ENCODE data around the gene PRKN.
"Not testable (repeated sequence)": the region's sequence is repeated elsewhere in the genome, so short reads cannot be mapped to it uniquely, and the experiment has no call there.

The PRKN gene

DNA sequence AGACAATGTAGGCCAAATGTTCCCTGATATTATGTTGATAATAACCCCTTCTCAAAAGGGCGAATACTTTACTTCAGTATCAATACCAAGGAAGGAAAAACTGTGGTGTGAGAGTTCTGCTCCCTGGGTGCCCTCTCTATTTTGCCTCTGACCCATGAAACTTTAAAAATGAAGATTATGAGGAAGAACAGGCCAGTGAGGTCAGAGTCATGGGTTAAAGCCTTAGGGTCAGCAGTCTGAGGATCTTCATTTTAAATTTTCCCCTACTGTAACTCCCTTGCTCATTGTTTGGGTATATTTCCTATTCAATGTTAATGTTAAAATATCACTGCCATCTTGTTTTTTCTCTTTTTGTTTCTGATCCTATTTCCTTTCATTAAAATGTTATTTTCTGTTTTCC, 47.9 kb downstream of the PRKN start:
- H3K9ac ChIP-seq (ENCODE audit: low read length) = no peak overlapping the region
- H3K4me3 ChIP-seq (ENCODE audit: low read depth, low read length) = no peak overlapping the region
- no peaks in the 10 kb centered on the region for H3K27me3 ChIP-seq (ENCODE audit: control insufficient read depth, insufficient read depth, low read length)
- no peaks in the 10 kb centered on the region for H3K36me3 ChIP-seq (ENCODE audit: control insufficient read depth, insufficient read depth, low read length)
- no peak overlapping the region for H3K27ac ChIP-seq (ENCODE audit: low read depth, low read length)
- H3K9me3 ChIP-seq (ENCODE audit: control insufficient read depth, insufficient read depth, low read depth, low read length) = no peaks in the 10 kb centered on the region
- H3K4me1 ChIP-seq (ENCODE audit: control insufficient read depth, insufficient read depth, low read length) = no peaks in the 10 kb centered on the region

DNA sequence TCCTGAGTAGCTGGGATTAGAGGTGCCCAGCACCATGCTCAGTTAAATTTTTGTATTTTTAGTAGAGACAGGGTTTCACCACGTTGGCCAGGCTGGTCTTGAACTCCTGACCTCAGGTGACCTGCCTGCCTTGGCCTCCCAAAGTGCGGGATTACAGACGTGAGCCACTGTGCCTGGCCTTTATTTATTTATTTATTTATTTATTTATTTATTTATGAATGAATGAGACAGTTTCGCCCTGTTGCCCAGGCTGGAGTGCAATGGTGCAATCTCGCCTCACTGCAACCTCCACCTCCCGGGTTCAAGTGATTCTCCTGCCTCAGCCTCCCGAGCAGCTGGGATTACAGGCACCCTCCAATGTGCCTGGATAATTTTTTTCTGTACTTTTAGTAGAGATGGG, 48.7 kb downstream of the PRKN start:
- H3K4me1 ChIP-seq (ENCODE audit: control insufficient read depth, insufficient read depth, low read length); H3K27ac ChIP-seq (ENCODE audit: low read depth, low read length); H3K9me3 ChIP-seq (ENCODE audit: control insufficient read depth, insufficient read depth, low read depth, low read length); H3K4me3 ChIP-seq (ENCODE audit: low read depth, low read length); H3K36me3 ChIP-seq (ENCODE audit: control insufficient read depth, insufficient read depth, low read length); H3K27me3 ChIP-seq (ENCODE audit: control insufficient read depth, insufficient read depth, low read length); H3K9ac ChIP-seq (ENCODE audit: low read length): not testable (repeated sequence)

DNA sequence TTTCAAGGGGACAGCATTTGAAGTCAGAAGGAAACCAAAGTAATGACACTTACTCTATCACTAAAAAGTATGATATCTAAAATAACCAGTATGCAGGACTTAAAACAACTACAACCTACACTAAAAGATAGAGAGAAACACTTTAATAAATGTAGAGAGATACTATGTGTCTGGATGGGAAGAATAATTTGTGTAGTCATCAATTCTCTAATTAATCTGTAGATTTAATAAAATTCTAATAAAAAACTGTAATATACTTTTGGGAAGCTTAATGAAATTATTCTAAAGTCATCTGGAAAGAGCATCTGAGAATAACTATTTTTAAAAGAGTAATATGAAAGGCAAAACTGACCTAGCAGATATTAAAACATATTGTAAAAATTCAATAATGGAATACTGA, 52.1 kb downstream of the PRKN start:
- Histone ChIP-seq H3K27ac (ENCODE audit: low read depth, low read length) (no peak overlapping the region), H3K36me3 (ENCODE audit: control insufficient read depth, insufficient read depth, low read length) (no peaks in the 10 kb centered on the region), H3K4me1 (ENCODE audit: control insufficient read depth, insufficient read depth, low read length) (no peaks in the 10 kb centered on the region), H3K4me3 (ENCODE audit: low read depth, low read length) (no peak overlapping the region), H3K9me3 (ENCODE audit: control insufficient read depth, insufficient read depth, low read depth, low read length) (no peaks in the 10 kb centered on the region), H3K27me3 (ENCODE audit: control insufficient read depth, insufficient read depth, low read length) (no peaks in the 10 kb centered on the region), H3K9ac (ENCODE audit: low read length) (no peak overlapping the region)

DNA sequence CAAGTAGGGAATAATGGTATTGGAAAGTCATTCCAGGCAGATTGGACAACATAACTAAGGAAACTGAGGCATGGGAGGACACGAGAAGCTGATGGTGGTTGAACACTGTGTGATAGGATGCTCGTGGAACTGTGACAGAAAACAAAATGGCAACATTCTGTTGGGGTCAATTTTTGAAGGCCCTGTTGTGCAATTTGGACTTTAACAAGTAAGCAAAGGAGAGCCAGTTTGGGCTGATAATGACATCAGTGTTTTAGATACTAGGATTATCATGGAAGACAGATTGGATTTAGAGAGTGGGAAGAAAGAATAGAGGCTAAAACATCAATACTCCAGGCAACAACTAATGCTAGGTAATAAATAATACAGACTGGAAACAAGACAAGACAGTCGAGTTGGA, 53.1 kb downstream of the PRKN start:
- Histone ChIP-seq H3K27me3 (ENCODE audit: control insufficient read depth, insufficient read depth, low read length) (no peaks in the 10 kb centered on the region), H3K4me1 (ENCODE audit: control insufficient read depth, insufficient read depth, low read length) (no peaks in the 10 kb centered on the region), H3K9me3 (ENCODE audit: control insufficient read depth, insufficient read depth, low read depth, low read length) (no peaks in the 10 kb centered on the region), H3K4me3 (ENCODE audit: low read depth, low read length) (no peak overlapping the region), H3K9ac (ENCODE audit: low read length) (no peak overlapping the region), H3K27ac (ENCODE audit: low read depth, low read length) (no peak overlapping the region), H3K36me3 (ENCODE audit: control insufficient read depth, insufficient read depth, low read length) (no peaks in the 10 kb centered on the region)

DNA sequence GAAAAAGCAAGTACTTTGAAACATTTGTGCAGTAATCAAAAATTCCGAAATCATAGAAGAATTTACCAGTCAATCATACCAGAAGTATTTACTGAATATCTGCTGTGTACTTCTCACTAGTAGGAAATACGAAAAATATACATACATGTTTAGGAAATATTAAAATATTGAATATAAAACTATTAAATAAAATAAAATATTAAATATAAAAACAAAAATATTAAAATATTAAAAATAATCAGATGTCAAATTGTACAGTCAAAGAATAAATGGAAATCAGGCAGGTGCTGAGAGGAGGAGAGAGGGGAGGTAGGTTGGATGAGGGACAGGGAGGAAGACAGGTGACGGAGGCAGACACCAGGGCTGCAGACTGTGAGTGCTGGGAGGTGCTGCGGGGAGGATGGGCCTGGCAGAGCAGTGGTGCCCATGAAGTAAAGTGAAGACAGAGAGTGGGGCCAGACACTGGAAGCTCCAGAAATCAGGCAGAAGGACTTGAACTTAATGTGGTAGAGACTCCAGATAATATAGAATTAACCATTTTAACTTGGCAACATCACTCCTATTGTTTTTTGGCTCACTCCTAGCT, 55.9 kb downstream of the PRKN start:
- no peak overlapping the region for H3K4me3 ChIP-seq (ENCODE audit: low read depth, low read length)
- H3K36me3 ChIP-seq (ENCODE audit: control insufficient read depth, insufficient read depth, low read length) = no peaks in the 10 kb centered on the region
- H3K9me3 ChIP-seq (ENCODE audit: control insufficient read depth, insufficient read depth, low read depth, low read length) = no peaks in the 10 kb centered on the region
- no peak overlapping the region for H3K27ac ChIP-seq (ENCODE audit: low read depth, low read length)
- no peaks in the 10 kb centered on the region for H3K27me3 ChIP-seq (ENCODE audit: control insufficient read depth, insufficient read depth, low read length)
- H3K9ac ChIP-seq (ENCODE audit: low read length) = no peak overlapping the region
- H3K4me1 ChIP-seq (ENCODE audit: control insufficient read depth, insufficient read depth, low read length) = no peaks in the 10 kb centered on the region

DNA sequence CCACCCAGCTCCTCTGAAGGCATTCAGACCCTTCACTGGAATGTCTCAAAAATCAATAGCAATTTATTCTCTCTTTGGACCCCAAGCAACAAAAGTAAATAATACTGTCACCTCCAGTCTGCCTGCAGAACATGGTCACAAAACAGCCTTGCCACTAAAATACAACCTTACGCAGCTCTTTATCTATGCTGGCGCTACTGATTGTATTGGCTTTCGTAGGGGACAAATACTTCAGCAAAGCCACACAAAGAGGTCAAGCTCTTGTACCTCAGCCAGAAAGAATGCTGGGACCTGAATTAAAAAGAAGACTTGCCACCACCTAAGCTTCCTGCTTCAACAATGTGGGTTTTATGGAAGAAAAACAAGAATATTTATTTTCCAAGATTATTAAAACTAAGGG, 57.2 kb downstream of the PRKN start:
- no peaks in the 10 kb centered on the region for H3K36me3 ChIP-seq (ENCODE audit: control insufficient read depth, insufficient read depth, low read length)
- no peaks in the 10 kb centered on the region for H3K27me3 ChIP-seq (ENCODE audit: control insufficient read depth, insufficient read depth, low read length)
- no peak overlapping the region for H3K9ac ChIP-seq (ENCODE audit: low read length)
- no peaks in the 10 kb centered on the region for H3K4me1 ChIP-seq (ENCODE audit: control insufficient read depth, insufficient read depth, low read length)
- H3K27ac ChIP-seq (ENCODE audit: low read depth, low read length) = no peak overlapping the region
- no peaks in the 10 kb centered on the region for H3K9me3 ChIP-seq (ENCODE audit: control insufficient read depth, insufficient read depth, low read depth, low read length)
- no peak overlapping the region for H3K4me3 ChIP-seq (ENCODE audit: low read depth, low read length)

DNA sequence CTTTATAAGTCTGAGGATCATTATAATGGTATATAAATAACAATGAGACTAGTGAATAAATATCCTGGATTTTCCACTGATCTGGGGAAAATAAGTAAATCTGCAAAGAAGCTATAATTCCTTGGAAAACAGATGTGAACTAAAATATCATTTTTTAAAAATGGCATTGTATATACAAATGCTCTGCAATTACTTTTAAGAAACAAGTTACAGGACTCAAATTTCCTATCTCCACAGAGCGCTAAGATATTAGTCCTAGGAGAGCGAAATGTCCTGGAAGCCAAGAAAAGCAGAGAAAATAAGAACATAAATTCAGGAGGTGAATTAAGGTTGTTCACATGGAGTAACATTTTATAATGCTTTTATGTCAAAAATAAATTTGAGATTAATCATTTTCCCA, 61.3 kb downstream of the PRKN start:
- H3K9ac ChIP-seq (ENCODE audit: low read length) = no peak overlapping the region
- no peaks in the 10 kb centered on the region for H3K4me1 ChIP-seq (ENCODE audit: control insufficient read depth, insufficient read depth, low read length)
- peaks cover 3% of the 10 kb centered on the region; the same call in 1 of the 2 replicates for H3K9me3 ChIP-seq (ENCODE audit: control insufficient read depth, insufficient read depth, low read depth, low read length)
- no peaks in the 10 kb centered on the region for H3K36me3 ChIP-seq (ENCODE audit: control insufficient read depth, insufficient read depth, low read length)
- no peak overlapping the region for H3K27ac ChIP-seq (ENCODE audit: low read depth, low read length)
- no peaks in the 10 kb centered on the region for H3K27me3 ChIP-seq (ENCODE audit: control insufficient read depth, insufficient read depth, low read length)
- no peak overlapping the region for H3K4me3 ChIP-seq (ENCODE audit: low read depth, low read length)

DNA sequence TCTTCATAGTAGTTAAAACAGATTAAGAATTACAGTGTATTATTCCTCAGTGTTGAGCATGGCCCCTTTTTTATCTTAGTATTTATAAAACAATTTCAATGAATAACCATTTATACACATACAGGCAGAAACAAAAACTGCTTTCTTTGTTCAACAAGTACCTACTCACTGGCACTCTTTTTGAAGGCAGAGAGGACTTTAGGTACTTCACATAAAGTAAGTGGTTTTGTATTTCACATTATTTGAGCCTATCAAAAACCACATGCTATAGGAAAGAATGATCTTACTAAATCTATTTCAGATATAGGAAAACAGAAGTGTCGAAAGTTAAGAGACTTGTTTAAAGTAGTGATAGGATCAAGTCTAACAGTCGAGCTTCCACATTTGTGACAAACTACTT, 73.8 kb downstream of the PRKN start:
- Histone ChIP-seq H3K27ac (ENCODE audit: low read depth, low read length) (no peak overlapping the region), H3K4me1 (ENCODE audit: control insufficient read depth, insufficient read depth, low read length) (no peaks in the 10 kb centered on the region), H3K9me3 (ENCODE audit: control insufficient read depth, insufficient read depth, low read depth, low read length) (no peaks in the 10 kb centered on the region), H3K9ac (ENCODE audit: low read length) (no peak overlapping the region), H3K36me3 (ENCODE audit: control insufficient read depth, insufficient read depth, low read length) (no peaks in the 10 kb centered on the region), H3K4me3 (ENCODE audit: low read depth, low read length) (no peak overlapping the region), H3K27me3 (ENCODE audit: control insufficient read depth, insufficient read depth, low read length) (no peaks in the 10 kb centered on the region)

DNA sequence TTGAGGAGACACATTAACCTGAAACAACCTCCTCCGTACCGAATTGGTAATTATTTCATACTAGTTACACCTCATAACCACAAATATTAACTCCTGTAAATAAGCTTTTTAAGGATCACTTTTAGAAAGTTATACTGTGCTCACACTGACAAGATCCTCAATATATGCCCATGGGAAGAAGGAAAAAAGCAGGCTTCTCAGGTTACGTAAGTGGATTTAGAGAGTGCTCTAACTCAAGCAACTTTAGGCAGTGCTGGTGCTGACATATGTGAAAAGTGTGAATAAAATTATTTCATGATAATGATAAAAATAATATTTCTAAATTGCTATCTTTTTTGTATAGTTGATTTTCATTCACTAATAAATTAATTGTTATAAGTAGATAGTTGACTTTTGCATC, 76.1 kb downstream of the PRKN start:
- no peaks in the 10 kb centered on the region for H3K9me3 ChIP-seq (ENCODE audit: control insufficient read depth, insufficient read depth, low read depth, low read length)

DNA sequence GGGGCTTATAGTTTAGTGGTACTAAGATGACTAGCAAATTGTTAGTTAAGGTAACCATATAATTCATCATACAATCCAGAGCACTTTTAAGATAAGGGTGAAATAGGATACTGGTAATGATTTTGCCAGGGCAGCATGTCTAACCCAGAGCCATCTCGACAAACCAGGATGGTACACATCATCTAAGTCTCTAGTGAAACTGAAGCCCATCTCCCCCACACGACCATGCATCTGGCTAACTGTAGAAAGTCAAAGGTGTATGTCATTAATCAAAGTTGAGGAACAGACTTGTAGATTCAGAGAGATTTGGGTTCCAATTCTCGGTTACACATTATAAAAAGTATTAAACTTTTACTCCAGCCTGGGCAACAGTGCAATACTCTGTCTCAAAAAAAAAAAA, 78.3 kb downstream of the PRKN start:
- H3K9me3 ChIP-seq (ENCODE audit: control insufficient read depth, insufficient read depth, low read depth, low read length) = no peaks in the 10 kb centered on the region
- H3K27ac ChIP-seq (ENCODE audit: low read depth, low read length) = no peak overlapping the region
- H3K4me1 ChIP-seq (ENCODE audit: control insufficient read depth, insufficient read depth, low read length) = no peaks in the 10 kb centered on the region
- no peaks in the 10 kb centered on the region for H3K27me3 ChIP-seq (ENCODE audit: control insufficient read depth, insufficient read depth, low read length)
- H3K9ac ChIP-seq (ENCODE audit: low read length) = no peak overlapping the region
- no peak overlapping the region for H3K4me3 ChIP-seq (ENCODE audit: low read depth, low read length)
- H3K36me3 ChIP-seq (ENCODE audit: control insufficient read depth, insufficient read depth, low read length) = no peaks in the 10 kb centered on the region

More for the DNA sequence above, 76.1 kb downstream of the PRKN start:
- no peaks in the 10 kb centered on the region for H3K4me1 ChIP-seq (ENCODE audit: control insufficient read depth, insufficient read depth, low read length)
- H3K36me3 ChIP-seq (ENCODE audit: control insufficient read depth, insufficient read depth, low read length) = no peaks in the 10 kb centered on the region
- no peaks in the 10 kb centered on the region for H3K27me3 ChIP-seq (ENCODE audit: control insufficient read depth, insufficient read depth, low read length)
- no peak overlapping the region for H3K27ac ChIP-seq (ENCODE audit: low read depth, low read length)
- H3K4me3 ChIP-seq (ENCODE audit: low read depth, low read length) = no peak overlapping the region
- no peak overlapping the region for H3K9ac ChIP-seq (ENCODE audit: low read length)

DNA sequence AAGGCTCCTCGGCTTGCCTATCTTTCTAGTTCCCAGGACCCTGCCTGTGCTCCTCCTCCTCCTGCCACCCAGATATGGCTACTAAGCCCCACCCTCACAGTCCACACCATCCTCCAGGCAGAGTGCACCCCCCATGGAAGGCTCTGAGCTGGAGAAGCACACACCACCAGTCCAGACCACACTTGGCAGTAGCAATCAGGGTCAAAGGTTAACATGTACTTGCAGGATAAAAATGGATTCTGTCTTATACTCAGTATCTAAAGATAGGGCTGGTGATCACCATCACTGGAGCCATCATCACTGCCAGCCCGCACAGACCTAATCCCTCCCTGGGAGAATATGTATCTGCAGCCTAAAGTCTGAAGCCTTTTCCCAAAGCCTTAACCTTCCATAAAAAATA, 83.4 kb downstream of the PRKN start:
- H3K4me3 ChIP-seq (ENCODE audit: low read depth, low read length) = no peak overlapping the region
- no peaks in the 10 kb centered on the region for H3K4me1 ChIP-seq (ENCODE audit: control insufficient read depth, insufficient read depth, low read length)
- H3K27ac ChIP-seq (ENCODE audit: low read depth, low read length) = no peak overlapping the region
- no peaks in the 10 kb centered on the region for H3K36me3 ChIP-seq (ENCODE audit: control insufficient read depth, insufficient read depth, low read length)
- no peaks in the 10 kb centered on the region for H3K9me3 ChIP-seq (ENCODE audit: control insufficient read depth, insufficient read depth, low read depth, low read length)
- no peaks in the 10 kb centered on the region for H3K27me3 ChIP-seq (ENCODE audit: control insufficient read depth, insufficient read depth, low read length)
- no peak overlapping the region for H3K9ac ChIP-seq (ENCODE audit: low read length)

DNA sequence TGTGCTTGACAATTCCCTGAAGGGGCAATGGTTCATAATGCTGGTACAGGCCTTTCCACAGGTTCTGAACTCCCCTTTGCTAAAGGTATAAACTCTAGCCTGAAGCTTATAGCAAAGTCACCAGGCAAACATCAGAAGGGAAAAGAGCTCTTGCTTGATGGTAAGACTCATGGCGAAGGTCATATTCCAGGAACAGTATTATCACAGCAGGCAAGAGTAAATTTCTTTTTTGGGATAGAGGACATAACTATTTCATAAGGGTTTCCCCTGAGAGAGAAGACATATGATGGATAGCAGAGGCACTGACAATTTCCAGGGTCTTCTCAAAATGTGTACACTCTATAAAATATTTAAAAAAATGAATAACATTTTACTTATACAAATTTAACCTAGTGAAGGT, 86.8 kb downstream of the PRKN start:
- Histone ChIP-seq H3K9me3 (ENCODE audit: control insufficient read depth, insufficient read depth, low read depth, low read length) (no peaks in the 10 kb centered on the region), H3K36me3 (ENCODE audit: control insufficient read depth, insufficient read depth, low read length) (no peaks in the 10 kb centered on the region)

More for the DNA sequence above, 86.8 kb downstream of the PRKN start:
- H3K9ac ChIP-seq (ENCODE audit: low read length) = no peak overlapping the region
- H3K27ac ChIP-seq (ENCODE audit: low read depth, low read length) = no peak overlapping the region
- no peak overlapping the region for H3K4me3 ChIP-seq (ENCODE audit: low read depth, low read length)
- no peaks in the 10 kb centered on the region for H3K27me3 ChIP-seq (ENCODE audit: control insufficient read depth, insufficient read depth, low read length)
- no peaks in the 10 kb centered on the region for H3K4me1 ChIP-seq (ENCODE audit: control insufficient read depth, insufficient read depth, low read length)

Data from HUES6 (cell line).